Fibroblast of peridontal ligament (primary cell): ENCODE data around the gene ARHGAP18.

Experiments used
- DNase-seq: peaks from one replicate; pipeline ENCODE4 v3.0.0-alpha.2; 2010; ENCODE audit errors: extremely low read depth

Gene ARHGAP18

DNA sequence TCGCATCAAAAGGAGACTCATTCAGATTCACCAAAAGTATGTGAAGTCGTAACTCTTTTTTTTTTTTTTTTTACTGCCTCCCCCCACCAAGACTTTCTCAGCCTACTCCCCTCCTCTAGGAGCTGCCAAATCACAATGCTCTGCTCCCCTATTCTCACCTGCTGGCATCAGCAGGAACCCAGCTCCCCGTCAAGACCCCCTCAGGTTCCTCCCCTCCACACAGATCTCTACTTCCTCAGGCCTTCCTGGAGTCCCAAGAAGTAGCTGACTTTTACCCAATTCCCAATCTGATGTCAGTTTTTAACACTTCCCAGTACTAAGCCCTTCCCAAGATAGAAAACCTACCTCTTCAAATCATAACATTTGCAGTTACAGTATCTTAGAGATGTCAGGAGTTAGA is 39.3 kb downstream of the ARHGAP18 start:
- DNase-seq = no peak

DNA sequence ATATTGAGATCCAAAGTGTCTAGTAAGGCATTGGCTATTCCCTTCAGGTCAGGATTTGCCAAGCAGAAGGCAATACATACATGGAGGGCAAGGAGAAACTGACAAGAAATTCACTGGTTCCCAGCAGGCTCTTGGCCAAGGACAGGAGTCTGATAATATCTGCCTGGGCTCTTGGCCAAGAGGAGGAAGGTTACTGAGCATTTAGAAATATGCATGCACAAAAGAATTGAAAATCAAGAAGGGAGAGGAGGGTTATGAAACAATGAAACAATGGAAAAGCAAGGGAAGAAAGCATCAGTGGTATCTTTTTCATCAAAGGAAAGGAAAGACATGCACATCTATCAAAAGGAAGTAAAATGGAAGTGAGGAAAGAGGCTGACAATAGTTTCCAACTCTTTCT is 42.4 kb downstream of the ARHGAP18 start:
- DNase-seq = peak; percentile 52

DNA sequence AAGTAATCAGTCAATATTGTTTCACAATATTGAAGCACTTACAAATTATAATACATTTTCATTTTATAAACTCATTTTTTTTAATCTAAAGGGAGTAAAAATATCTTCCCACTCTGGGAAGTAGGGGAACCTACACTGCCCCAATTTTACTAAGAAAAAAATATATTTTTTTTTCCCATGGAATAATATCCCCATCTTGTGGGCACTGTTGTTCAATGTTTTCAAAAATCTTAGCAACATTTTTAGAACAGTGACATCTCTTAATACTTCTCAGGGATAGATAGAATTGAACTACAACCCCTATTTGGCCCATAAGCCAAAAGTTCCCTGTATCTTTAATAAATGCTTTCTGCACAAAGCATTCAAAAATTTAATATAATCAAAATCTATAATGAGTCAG is 42.9 kb downstream of the ARHGAP18 start:
- peak; percentile 66 for DNase-seq

DNA sequence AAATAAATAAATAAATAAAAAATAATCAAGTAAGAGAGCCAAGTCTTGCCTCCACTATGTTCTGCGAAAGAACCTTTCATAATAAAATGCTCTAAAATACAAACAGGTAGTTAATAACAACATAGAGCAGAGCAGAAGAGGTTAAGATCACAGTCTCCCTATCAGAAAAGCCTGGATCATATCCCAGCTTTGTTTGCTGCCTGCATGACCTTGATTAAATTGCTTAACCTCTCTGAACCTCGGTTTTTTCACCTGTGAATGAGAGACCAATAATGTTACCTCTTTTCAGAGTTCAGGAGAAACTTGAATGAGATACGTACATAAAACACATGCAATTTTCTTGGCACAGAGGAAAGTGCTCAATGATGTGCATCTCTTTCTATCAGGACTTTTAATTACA is 44.4 kb downstream of the ARHGAP18 start:
- no peak for DNase-seq

DNA sequence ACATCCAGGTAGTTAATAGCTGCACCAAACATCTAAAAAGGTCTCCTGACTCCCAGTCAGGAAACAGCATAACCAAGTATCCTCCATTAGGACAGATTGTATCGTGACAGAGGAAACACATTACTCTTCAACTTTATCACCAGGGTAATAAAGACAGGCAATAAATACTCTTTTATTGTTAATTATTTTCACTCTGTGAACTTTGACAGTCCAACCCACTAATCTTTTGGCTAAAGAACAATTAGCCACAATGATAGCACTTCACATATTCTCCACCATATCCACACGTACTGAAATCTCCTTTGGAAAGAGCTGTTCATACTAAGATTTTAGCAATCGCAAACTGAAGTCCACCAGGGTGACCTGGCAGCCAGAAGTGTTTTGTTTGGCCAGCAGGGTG is 46.4 kb downstream of the ARHGAP18 start:
- no peak for DNase-seq

DNA sequence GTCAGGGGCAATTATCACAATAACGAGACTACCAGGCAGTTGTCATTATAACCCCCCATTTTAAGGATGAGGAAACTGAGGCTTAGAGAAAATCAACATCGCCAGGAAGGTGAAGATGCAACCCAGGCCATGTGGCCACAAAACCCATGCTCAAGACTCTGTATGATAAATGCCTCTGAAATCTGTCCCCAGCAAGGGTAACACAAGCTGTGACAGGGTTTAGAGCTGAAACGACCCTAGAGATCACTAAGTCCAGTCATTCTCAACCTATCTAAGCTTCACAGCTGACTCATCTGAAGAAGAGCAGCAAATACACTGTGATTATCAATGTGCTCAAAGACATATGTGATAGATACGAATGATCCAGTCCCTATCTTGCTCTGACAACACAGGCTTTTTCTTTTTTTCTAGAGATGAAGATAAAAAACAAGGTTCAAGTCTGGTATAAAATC is 47.0 kb downstream of the ARHGAP18 start:
- DNase-seq = no peak

DNA sequence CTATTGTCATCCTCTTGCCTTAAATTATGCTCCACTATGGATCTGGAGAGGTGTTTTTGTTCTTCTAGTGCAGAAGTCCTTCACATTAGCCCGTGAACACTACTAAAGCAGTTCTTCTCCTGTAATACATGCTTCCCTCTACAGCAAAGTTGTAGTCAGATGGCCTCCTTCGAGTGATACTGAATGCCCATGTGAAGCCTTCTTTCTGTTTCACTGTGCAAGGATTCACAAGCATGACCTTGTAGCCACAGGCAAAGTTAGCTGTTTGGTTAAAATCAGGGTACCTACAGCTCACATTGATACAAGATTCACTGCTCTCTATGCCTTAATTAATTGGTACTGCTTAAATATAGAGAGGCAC is 47.6 kb downstream of the ARHGAP18 start:
- DNase-seq = no peak

DNA sequence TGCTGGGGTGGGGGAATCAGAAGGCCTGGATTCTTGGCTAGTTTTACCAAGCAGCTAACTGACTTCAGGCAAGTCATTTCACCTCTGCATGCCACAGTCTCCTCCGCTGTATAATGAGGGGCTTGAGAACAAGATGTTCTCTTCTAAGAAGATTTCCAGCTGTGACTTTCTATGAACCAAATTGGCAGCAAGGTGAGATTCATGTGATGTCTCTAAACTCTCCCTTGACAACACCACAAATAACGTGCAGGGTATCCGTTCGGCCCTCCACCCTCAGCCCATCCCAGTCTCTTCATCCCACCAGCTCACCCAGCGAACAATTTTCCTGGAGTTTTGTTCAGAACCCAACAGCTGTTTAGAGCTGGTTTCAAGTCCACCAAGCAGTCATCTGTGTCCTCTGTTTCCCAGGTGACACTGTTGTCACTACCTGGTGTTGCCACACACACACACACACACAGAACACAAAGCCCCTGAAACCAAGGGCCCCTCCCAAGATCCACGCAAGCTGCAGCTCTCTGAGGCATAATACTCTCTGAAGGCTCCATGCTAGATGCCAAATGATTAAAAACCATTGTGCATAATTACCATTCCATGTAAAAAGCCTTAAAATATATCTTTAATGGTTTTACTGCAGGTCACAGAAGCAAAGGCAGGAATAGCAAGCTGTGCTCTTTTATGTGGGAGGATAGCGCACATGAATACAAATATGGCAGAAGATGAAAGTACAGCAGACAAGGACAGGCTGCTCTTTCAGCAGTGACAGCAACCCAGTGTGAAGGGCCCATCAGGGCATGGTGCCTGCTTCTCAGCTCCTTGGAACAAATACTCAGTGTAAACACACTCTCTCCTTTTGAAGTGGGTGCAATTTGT is 48.2 kb downstream of the ARHGAP18 start:
- no peak for DNase-seq

DNA sequence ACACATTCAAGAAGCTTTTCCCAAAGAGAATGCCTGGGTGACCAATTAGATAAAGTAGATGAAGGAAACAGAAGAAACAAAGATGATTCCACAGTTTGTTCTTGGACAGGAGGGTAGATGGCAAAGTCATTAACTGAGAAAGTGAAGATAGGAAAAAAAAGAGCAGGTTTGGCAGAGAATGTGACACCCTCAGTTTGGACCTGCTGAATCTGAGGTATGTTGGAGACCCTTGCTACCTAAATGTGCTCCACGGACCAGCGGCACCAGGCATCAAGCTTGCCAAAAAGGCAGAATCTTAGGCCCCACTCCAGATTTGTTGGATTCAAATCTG is 49.7 kb downstream of the ARHGAP18 start:
- DNase-seq = no peak

DNA sequence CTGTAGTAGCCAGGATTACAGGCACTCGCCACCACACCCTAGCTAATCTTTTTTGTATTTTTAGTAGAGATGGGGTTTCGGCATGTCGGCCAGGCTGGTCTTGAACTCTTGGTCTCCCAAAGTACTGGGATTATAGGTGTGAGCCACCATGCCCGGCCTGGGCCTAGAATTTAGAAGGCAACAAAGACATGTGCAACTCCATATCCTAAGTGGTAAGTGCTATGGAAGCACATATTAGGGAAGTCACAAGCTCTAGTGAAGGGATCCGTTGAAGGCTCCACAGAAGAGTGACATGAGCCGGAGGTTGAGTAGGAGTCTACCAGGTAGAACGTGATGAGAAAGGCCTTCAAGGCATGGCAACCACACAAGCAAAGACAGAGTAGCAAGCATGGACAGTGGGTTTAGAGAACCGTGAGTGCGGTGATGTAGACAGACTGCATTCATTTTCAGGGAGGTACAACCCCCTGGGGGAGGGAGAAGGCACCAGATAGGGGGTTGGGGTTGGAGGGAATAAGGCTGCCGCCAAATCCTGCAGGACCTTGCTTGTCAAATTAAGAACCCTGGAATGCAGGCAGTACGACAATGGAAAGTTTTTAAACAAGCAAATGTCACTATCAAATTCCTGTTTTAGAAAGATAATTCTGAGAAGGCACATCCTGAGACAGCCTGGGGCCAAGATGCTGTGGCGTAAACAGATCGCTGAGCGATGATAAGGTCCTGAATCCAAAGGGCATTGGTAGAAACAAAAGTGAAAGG is 50.2 kb downstream of the ARHGAP18 start:
- no peak for DNase-seq

DNA sequence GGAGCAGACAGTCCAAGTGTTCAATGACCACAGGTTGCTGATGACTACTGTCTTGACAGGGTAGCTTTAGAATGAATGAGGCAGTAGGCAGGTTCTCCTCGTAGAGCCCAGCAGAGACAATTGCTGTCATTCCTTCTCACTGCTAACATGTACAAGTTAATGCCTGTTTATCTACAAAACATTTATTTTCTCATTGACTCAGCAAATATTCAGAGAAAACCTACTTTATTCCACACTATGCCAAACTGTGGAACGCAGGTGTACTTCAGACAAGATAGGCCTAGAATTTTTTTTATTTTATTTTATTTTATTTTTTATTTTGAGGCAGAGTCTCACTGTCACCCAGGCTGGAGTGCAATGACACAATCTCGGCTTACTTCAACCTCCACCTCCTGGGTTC is 50.8 kb downstream of the ARHGAP18 start:
- DNase-seq = no peak

DNA sequence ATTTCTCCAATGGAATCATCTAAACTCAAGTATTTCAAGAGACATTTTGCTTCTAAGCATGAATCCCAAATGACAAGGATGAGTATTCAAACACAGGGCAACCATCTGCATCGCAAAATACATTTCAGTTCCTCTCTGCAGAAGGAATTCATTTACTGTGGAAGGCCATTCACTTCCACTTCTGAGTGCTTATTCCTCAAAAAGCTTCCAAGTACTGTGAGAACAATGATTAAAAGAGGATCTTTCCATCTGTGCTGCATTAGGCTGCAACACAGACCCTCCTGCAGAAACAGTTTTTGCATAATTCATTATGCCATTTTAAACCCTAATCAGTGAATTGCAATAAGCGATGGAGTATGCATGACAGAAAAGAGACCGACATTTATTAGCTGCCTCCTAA is 52.5 kb downstream of the ARHGAP18 start:
- no peak for DNase-seq

DNA sequence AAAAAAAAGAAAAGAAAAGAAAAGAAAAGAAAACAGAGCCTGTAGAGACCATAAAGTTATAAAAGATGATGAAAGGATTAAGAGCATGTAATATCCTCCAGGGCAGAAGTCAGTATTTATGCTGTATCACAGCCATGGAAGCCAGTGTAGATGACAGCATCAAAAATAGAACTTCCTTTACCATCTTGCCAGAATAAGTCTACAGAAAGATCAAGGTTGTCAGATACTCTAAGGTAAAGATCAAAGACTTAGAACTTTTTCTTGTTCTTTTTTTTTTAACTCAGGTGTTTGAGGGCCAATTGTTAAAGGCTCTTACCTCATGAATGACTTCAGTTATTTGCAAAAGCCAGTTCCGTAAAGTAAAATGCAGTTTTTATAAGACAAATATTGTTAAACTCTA is 54.6 kb downstream of the ARHGAP18 start:
- no peak for DNase-seq

DNA sequence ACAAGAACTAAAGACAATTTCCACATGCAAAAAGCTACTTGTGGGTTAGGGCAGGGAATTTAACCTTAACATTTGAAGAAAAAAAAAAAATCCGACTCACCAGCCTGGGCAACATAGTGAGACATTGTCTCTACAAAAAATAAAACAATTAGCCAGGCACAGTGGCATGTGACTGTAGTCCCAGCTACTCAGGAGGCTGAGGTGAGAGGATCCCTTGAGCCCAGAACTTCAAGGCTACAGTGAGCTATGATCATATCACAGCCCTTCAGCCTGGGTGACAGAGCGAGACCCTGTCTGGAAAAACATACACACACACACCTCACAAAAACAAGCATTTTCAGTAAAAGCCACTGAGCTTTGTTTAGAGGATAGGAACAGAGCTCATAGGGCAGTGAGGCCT is 56.2 kb downstream of the ARHGAP18 start:
- DNase-seq = no peak

DNA sequence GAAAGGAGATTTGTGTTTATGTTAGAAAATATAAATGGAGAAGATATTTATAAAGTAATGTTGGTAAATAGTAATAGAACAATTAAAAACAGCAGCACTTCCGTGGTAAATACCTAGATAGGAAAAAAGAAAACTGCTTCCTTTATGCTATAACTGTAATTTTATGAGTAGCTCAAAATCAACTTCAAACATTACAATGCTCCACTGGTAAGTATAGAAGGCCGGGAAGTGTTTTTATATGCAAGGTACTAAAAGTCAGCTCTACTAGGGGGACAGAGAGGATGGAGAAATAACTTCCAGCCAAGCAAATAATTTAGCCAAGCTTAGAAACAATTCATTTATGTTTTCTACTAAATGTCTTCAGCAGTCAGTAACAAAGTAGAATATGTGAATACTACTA is 56.7 kb downstream of the ARHGAP18 start:
- DNase-seq = no peak

DNA sequence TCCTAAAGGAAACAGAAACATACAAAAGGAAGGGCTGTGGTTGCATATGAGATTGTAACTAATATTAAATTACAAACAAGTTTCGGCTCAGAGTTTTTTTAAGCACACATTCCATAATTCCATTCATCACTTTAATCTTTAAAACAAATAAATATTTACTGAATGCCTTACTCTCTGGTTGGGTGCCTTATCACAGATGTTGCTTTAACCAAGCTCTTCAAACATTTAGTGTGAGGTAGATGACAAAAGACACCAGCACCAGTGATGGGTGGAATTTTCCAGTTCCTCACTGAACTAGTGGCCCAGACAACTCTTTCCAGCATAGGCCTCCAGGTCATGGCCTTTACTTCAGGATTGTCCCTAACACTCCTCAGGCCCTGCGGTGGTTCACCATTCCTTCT is 58.7 kb downstream of the ARHGAP18 start:
- peak; percentile 19 for DNase-seq

DNA sequence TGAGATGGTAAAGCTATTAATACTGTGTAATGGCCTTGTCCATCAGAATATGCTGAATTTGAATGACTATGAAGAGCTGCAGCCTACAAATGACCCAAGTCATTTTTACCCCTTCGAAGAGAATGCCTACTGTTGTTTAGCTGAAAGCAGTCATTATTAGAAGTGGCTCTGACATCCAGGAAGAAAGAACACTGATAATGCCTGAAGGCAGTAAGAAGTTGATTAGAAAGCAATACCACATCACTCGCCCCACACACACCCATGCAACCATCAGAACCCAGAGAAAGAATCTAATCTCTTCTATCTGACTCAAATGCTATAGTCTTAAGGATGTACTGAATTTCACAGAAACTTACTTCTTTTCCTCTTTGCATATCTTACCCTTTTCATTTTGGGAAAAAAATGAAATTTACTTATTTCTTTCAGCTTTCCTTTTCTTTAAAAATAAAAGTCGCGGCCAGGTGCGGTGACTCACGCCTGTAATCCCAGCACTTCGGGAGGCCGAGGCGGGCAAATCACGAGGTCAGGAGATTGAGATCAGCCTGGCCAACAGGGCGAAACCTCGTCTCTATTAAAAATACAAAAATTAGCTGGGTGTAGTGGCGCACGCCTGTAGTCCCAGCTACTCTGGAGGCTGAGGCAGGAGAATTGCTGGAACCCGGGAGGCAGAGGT is 61.0 kb downstream of the ARHGAP18 start:
- DNase-seq = no peak

DNA sequence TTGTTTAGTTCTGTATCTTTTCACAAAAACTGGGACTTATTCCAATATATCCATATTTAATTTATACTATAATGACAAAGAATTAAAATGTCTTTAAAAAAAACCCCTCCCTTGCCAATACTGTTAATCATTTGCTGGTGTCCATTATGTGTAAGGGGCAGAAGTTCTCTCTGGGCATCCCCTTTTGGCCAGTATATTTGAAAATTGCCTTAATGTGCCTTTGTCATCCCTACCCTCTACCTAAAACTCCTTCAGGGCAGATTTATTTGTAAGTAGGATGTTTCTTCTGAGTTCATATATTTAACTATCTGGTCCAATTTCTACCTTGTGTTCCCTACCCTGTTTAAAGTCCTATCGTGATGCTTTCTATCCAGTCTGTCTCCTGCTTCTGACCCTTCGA is 62.9 kb downstream of the ARHGAP18 start:
- DNase-seq = no peak

DNA sequence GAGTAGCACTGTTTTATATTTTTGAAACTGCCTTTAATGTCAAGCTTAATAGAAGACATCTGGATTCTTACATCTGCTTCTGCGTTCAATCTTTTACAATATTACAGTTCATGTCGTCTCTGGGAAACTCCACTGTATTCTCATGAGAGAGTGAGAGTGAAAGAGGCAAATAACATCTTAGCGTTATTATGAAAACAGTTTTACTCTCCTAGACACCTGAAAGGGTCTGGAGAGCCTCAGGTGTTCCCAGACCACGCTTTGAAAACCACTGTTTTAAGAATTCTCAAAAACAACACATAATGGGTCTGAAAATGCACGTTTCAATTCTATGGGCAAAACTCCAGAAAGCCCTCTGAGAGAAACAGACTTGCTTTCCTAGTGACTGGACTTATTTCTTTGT is 63.3 kb downstream of the ARHGAP18 start:
- peak; percentile 83 for DNase-seq

DNA sequence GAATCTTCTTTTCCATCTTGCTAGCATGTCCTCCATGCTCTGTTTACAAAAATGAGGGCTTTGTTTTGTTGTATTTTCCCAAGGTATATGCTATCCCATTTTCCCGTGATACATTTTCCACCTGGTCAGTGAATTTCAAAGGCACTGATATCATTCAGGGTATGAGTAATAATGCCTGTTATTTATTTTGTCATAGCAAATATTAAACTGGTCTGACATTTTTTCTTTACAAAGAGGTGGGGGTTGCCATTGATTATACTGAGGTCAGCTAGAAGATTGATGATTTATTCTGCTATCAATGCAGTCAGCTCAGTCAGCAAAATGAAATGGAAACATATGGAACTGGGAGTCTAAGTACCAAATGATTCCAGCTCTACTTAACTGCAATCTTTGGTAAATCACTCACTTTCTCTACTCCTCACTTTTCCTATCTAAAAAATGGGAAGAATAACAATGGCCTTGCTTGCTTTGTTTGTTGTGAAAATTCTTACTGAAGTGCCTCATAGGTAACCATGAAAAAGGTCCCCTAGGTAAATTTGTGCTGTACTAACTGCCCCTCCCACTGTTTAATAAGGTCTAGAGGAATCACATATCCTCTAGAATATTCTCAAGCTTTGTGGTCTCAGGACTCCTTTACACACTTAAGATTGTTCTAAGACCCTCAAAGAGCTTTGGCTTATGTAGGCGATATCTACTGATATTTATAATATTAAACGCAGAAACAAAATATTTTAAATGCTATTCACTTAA is 64.0 kb downstream of the ARHGAP18 start:
- no peak for DNase-seq

DNA sequence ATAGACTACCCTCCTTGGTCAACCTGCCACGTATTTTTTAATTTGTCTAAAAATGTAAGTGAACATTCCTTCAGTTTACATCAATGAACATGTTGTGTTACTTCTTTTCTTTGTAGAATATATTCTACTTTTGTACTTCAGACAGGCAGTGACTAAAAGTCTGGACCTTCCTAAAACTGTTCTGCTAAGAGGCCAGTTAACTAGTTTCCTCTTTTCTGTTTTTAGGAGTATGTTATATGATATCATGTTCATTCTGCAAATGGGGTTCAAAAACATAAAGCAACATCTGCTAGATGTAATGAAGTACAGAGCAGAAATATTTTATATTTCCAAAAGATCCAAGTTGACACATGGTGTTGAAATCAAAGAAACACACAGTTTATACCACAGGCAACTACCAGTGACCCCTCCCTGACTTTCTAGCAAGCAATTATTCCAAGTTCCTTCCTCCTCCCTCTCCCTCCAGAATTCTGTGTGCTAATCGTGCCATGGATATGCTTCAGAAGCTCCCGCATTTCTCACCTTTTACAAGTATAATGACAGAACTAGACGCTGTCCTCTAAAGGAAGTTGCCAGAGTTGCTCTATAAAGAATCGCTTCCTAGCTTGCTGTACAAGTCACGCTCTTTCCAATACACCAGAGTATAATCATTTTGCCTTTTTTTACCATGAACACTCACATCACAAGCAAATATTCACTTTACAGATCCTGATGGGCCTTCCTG is 64.7 kb downstream of the ARHGAP18 start:
- DNase-seq = peak; percentile 75
